Measurements from ENCODE around the gene TAF6L.
"Not testable (repeated sequence)": the region's sequence is repeated elsewhere in the genome, so short reads cannot be mapped to it uniquely, and the experiment has no call there.

Gene TAF6L

DNA sequence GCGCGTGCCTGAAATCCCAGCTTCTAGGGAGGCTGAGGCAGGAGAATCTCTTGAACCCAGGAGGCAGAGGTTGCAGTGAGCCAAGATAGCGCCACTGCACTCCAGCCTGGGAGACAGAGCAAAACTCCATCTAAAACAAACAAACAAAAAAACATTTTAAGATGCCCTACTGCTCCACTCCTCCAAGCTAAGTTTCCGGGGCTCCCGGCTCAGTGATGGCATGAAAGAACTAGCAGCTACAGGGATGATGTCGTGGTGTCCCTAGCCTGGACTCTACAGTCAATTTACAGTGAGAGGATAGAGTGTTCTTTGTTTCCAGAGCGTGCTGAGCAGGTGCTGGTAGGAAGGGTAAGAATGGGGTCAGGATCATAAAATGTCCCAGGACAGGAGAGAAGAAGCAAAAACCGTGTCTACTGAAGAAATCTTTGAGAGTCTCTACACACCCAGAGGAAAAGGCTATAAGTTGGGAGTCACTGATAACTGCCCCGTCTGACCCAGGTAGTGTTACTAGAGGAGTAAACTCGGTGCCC lies 16.0 kb upstream of the TAF6L start:
- no peak for DNase-seq (ENCODE audit: low read depth in 2 of 2)

DNA sequence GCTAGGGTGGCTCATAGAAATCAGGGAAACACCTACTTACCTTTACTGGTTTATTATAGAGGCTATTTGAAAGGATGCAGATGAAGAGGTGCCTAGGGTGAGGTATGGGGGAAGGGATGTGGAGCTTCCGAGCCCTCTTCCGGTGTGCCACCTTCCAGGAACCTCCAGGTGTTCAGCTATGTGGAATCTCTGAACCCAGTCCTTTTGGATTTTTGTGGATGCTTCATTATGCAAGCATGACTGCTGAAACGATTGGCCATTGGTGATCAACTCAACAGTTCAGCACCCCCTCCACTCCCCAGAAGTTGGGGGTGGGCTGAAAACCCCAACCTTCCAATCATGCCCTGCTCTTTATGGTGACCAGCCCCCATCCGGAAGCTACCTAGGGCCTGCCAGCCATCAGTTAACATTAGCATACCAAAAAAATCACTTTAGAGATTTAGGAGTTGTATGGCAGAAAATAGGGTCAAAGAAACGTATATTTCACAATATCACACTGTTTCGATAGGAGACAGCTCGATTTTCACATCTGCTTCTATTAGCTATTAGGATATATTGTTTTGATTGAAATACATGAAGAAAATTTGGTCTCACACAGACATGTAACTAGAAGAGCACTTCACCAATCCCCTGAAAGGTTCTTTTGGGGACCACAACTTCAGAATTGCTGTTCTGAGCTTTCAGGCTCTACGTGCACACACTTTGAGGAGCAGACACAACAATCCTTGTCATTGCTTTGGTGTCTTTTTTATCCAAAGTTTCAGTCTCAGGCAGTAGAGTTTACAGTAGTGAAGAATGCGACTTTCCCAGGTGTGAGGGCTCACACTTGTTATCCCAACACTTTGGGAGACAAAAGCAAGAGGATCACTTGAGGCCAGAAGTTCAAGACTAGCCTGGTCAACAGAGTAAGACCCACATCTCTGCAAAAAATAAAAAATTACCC lies 13.1 kb upstream of the TAF6L start:
- no peak for DNase-seq (ENCODE audit: low read depth in 2 of 2)

DNA sequence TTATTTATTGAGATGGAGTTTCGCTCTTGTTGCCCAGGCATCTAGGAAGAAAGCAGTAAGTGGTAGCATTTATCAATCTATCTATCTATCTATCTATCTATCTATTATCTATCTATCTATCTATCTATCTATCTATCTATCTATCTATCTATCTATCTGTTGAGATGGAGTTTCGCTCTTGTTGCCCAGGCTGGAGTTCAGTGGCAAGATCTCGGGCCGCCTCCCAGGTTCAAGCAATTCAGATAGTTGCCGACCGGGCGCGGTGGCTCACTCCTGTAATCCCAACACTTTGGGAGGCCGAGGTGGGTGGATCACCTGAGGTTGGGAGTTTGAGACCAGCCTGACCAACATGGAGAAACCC lies 10.3 kb upstream of the TAF6L start:
- not testable (repeated sequence) for DNase-seq (ENCODE audit: low read depth in 2 of 2)

DNA sequence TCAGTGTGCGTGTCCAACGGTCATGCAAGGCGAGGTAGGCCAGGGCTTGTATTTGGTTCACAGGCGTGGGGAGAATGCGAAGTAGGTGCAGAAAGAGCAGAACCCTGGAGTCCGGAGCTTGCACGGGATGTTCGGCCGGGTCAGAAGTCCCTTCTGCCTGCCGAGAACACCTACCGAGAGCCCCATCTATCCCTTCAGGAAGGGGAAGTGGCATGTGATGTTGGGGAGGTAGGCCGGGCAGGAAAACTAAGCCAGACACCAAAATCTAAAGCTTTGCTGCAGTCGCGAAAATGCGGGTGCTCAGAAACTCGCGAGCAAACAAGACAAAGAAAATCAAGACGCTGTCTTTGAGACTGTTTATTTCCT lies 435 bp upstream of the TAF6L start:
- DNase-seq (ENCODE audit: low read depth in 2 of 2), result no peak

DNA sequence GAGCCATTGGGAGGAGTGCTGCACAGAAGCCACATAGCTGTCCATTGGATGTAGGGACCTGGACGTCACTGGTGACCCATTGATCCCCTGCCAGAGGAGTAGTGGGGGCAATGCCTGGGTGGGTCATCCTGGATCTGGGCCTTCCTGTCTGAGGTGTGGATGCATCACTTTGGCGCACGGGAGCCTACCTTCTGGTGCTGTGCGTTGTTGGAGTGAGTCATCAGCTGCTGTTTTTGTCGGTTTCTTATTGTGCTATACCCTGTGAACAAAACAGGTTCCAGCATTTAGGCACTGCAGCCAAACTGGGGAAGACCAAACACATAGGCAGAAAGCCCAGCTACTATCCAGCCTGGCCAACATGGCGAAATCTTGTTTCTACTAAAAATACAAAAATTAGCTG lies 3.2 kb downstream of the TAF6L start:
- no peak for DNase-seq (ENCODE audit: low read depth in 2 of 2)

DNA sequence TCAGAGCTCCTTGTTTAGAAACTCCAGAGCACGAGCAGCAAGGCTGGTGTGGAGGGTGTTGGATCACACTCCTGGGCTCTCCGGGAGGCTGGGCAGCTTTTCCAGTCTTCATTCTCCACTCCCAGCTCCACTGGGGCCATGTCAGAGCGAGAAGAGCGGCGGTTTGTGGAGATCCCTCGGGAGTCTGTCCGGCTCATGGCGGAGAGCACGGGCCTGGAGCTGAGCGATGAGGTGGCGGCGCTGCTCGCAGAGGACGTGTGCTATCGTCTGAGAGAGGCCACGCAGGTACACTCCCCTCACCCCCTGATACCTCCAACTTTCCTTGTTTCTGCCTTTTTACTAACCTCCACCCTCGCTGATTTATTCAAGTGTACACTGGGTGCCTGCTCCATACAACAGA lies 4.5 kb downstream of the TAF6L start:
- DNase-seq (ENCODE audit: low read depth in 2 of 2), result no peak

DNA sequence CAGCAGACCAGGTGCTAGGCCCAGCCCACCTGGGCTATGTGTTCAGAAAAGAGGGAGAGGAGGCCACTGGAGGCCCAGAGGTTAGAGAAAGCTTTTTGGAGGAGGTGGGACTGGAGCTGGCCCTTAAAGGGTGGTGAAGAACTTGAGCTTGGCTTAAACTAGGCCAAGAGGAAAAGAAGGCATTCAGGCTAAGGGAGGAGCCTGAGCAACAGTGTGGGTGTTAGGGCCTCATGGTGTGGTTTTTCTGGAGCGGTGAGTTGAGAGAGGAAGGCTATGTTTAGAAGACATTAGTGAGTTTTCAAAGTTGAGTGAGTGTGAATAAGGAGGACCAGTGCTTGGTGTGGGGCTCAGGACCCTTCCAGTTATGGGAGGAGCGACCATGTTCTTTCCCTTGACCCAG lies 6.2 kb downstream of the TAF6L start:
- DNase-seq (ENCODE audit: low read depth in 2 of 2), result no peak

DNA sequence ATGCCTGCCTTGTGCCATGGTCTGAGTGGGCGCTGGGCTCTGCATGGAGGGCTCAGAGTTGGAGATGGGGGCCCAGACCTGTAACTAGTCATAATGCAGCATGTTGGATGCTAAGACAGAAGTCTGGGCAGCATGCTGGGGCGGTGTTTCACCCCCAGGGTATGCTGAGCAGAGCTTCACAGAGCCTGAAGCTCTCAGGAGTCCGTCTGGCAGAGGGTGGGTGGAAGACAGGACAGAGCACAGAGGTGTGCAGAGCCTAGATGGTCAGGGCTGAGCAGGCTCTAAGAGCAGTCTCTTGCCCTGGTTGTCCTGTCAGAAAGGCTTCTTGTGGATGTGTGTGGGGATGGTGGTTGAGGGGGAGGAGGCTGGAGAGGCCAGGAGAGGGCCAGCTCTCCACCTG lies 7.2 kb downstream of the TAF6L start:
- DNase-seq (ENCODE audit: low read depth in 2 of 2), result no peak

DNA sequence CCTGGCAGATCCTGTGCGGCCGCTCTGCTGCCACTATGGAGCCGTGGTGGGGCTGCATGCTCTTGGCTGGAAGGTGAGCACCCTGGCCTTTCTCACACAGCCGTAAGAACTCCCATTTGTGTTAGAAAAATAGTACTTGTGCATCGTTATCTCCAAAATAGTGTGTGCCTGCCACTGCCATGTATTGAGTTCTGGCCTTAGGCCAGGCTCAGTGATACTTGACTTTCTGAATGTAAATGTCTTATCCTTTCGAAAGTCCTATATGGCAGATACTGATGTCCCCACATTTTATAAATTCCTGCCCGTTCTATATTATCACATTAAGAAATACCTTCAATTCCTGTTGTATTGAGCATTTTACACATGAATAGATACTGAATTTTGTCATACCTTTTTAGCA lies 11.6 kb downstream of the TAF6L start:
- no peak for DNase-seq (ENCODE audit: low read depth in 2 of 2)

DNA sequence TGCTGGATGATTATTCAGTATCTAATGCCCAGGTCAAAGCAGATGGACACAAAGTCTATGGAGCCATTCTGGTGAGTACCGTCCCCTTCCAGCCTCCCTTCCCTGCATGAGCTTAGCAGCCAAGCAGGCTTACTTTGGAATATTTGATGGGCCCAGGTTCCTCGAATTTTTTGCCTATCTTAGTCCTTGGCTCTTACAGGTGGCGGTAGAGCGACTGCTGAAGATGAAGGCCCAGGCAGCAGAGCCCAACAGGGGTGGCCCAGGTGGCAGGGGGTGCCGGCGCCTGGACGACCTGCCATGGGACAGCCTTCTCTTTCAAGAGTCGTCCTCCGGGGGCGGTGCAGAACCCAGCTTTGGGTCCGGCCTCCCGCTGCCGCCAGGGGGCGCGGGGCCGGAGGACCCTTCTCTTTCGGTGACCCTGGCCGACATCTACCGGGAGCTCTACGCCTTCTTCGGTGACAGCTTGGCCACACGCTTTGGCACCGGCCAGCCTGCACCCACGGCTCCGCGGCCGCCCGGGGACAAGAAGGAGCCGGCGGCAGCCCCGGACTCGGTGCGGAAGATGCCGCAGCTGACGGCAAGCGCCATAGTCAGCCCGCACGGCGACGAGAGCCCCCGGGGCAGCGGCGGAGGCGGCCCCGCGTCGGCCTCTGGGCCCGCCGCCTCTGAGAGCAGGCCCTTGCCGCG lies 15.3 kb downstream of the TAF6L start:
- peak; percentile 80 to 84 for DNase-seq (ENCODE audit: low read depth in 2 of 2)

DNA sequence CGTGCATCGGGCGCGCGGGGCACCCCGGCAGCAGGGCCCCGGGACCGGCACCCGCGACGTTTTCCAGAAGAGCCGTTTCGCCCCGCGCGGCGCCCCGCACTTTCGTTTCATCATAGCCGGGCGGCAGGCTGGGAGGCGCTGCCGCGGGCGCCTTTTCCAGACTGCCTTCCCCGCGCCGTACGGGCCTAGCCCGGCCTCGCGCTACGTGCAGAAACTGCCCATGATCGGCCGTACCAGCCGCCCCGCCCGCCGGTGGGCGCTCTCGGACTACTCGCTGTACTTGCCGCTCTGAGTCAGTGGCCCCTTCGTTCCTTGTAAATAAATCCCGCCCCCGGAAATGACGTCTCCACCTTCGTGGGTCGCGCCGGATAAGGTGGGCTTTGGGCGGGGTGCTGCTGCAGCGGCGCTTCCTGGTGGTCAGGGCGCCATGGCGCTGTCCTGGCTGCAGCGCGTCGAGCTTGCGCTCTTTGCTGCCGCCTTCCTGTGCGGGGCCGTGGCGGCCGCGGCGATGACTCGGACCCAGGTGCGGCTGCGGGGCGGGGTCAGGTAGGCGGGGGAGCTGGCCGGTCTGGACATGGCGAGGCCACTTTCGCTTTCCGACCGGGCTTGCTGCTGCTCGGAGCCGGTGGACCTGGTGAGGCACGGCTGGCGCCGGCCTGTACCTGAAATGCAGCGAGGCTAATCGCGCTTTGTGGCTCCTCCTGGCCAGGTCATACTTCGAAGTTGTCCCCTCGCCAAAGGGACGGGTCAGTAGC lies 16.0 kb downstream of the TAF6L start, which contains the start of gene TMEM179B:
Gene TMEM179B, plus strand, starts transcription at position 398 of the 755 bp plus-strand sequence. Its CDS starts 30 bp downstream, at position 428.
- peak; percentile 97 to 99 for DNase-seq (ENCODE audit: low read depth in 2 of 2)

DNA sequence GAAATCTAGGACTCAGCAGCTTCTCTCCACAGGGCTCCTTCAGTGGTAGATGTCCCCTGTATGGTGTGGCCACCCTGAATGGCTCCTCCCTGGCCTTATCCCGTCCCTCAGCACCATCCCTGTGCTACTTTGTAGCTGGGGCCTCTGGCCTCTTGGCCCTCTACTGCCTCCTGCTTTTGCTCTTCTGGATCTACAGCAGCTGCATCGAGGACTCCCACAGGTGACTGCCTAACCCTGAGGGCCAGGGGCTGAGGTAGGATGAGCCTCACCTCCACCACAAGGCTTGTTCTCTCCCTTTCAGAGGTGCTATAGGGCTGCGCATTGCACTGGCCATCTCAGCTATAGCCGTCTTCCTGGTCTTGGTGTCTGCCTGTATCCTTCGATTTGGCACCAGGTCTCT lies 17.8 kb downstream of the TAF6L start:
- DNase-seq (ENCODE audit: low read depth in 2 of 2), result no peak

DNA sequence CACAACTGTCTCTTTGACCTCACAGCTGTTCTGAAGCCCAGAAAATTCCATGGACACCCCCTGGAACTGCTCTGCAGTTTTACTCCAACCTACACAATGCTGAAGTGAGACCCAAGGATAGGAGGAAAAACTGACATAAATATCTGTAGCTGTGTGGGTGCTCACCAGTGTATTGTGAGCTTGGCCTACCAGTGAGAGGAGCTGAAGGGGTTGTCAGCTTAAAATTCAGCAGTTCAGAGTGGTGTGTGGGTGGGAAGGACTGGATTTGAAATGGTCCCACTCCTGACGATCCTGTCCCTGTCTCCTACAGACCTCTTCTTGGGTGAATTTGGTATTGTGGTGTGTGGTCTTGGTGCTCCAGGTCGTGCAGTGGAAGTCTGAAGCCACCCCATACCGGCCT lies 18.4 kb downstream of the TAF6L start:
- no peak for DNase-seq (ENCODE audit: low read depth in 2 of 2)

DNA sequence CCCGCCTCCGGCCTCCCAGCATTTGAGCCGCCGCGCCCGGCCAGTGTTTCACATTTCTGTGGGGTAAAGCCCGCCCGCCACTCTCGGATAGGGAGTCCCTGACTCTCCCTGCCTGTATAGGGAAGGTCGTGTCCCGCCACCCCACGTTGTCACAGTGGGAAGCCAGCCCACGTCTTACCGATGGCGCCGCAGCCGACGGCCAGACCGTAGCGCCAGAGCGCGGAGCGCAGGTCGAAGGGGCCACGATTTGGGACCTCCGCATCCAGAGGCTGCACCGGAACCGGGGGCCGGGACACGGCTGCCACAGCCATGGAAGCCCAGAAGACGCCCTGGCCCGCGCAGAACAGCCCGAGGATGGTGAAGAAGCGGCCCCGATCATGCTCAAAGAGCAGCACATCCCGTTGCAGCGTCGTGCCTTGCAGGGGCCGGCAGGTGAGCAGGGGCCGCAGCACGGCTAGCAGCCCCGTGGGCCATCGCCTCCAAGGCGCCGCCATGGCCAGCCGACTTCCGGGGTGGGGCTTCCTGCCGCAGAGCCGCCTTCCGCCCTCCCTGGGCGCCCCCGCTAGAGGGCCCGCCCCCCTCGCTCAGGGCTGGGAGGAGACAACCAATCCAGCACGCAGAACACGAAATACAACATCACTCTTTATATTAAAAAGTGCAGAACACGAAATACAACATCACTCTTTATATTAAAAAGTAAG lies 20.5 kb downstream of the TAF6L start, which contains the start of gene TMEM223:
Gene TMEM223, minus strand, starts transcription at position 506 of the 701 bp plus-strand sequence. Its CDS starts 12 bp downstream, at position 494.
- DNase-seq (ENCODE audit: low read depth in 2 of 2), result peak; percentile 87 to 88

DNA sequence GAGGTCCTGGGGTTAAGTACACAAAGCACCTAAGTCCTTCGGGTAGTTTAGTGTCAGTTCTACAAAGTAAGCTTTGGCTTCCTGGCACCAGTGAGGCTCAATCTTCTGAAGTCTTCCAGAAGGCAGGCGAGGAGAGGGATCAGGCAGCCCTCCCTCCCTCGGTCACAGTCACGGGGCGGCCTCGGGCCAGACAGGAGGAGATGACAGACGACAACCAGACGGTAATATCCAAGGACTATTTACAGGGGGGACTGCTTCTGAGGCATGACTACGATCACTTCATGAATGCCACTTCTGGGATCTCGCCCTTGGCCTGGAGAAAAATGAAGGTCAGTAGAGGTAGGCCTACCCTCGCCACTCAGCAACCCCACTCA lies 21.0 kb downstream of the TAF6L start:
- no peak for DNase-seq (ENCODE audit: low read depth in 2 of 2)

DNA sequence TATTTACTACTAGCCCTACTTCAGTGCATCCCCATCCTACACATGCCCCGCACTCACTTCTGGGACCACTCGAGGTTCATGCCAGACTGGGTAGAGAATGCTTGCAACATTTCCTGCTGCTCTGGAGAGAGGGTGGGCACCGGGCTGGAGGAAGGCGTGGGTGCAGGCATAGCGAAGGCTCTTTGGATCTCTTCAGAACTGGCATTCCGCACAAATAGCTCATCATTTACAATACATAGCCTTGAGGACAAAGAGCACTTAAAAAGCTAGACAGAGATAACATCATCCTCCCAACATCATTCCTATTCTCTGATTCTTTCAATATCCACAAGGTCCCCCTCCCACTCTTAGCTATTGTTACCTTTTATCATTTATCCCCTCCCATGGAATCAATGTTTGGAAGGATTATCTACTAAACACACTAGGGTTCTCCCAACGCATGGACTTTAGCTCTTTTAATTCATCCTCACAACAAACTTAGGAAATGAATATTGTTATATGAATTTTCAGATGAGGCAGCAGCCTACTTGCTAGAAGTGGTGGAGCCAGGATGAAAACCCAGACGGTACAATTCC lies 23.1 kb downstream of the TAF6L start:
- no peak for DNase-seq (ENCODE audit: low read depth in 2 of 2)

DNA sequence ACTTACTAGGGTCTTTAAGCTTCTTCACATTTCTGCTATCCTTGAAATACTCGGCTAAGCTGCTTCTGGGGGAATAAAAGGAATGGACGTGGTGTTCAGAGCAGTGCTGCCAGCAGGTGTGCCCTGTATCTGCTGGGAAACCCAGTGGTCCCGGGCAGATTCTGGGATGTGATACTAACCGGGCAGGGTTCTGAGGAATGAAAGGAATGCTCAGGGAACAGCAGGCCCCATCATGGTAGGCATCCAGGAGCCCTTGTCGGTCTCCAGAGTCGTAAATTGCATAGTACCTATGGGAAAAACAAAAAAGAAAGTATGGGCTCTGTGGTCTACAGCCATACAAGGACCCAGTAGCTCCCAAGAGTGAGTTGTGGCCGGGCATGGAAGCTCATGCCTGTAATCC lies 25.1 kb downstream of the TAF6L start:
- DNase-seq (ENCODE audit: low read depth in 2 of 2), result no peak

DNA sequence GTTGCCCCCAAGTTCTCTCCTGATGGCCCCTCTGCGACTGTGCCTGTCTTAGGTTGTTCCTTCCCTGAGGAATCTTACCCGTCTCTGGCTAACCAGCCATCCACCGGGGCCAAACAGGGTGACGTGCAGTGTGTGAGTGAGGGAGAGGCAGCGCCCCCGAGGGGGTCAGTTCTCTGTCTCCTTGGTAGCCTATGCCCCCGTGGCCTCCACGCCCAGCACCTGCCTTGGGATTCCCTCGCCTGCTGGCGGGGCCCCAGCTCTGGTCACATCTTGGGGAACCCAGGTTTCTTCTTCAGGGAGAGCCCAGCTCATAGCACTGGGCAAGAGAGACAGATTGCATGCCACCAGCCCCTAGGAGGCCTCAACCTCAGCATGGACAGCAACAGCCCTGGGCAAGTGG lies 28.3 kb downstream of the TAF6L start:
- no peak for DNase-seq (ENCODE audit: low read depth in 2 of 2)

DNA sequence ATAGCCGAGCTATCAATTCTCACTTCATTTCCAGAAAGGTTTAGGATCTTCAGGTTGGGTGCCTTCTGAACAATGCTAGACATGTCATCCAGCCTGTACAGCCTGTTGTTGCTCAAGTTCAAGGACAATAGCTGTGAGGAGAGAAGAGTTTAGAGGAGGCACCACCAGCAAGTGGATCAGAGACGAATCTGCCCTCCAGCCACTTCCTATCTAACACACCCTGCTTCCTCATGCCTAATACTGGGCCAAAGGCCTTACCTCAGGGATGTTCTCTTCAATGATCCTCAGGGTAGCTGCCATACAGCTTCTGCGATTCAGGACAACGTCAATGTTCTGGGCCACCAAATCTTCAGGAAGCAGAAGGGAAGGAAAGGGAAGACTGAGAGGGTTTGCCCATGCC lies 29.9 kb downstream of the TAF6L start:
- no peak for DNase-seq (ENCODE audit: low read depth in 2 of 2)

DNA sequence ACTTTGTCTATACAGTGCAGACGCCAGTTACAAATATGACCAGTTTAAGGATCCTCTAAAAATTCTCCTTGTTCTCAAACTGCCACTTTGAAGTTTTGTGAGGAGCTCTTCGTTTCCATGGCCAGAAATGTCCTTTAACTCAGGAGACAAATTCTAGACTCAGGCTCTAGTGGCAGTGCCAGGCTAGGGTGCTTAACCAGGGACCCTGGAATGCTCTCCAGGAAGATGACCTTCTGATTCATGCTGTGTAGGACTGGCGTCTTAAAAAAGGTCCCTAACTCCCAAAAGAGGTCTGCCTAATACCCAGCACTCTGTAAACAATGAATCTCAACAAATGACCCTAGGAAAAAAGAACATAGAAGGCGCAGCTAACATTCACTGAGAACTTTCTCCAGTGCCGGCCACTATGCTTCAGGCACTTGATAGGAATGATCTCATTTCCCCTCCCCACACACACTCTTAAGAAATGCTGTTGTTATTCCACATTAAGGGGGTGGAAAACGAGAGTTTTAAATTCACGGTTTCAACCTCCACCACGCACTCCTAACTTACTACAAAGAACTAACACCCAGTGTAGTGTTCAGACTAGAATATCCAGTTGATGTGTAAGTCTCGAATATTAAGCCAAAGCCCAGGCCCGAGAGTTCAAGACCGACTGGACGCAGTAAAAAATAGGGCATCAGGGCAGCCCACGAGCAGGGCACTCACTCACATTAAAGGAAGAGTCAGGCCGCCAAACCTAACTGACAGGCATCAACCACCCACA lies 33.3 kb downstream of the TAF6L start:
- DNase-seq (ENCODE audit: low read depth in 2 of 2), result no peak
